Suprapubic skin (tissue), 4 donors: Measurements from ENCODE around the gene PMFBP1. TPM values are rescaled to one million over a fixed set of nuclear protein-coding genes. Genes with fewer than 3 reads are reported as not detected.

Experiments
- DNase-seq, 2 donors: peaks; one replicate each; pipeline ENCODE4 v3.0.0-alpha.2; 2019; ENCODE audit warnings: low spot score in 2 of 2
- H3K27ac ChIP-seq: fragments of 200-600 bp; sonication (generic); one replicate; pipeline ENCODE4 v1.5.1; 2019
- H3K27me3 ChIP-seq: fragments of 200-600 bp; sonication (generic); one replicate; pipeline ENCODE4 v1.5.1; 2019
- H3K36me3 ChIP-seq: fragments of 200-600 bp; sonication (generic); one replicate; pipeline ENCODE4 v1.5.1; 2019
- H3K4me1 ChIP-seq: fragments of 200-600 bp; sonication (generic); one replicate; pipeline ENCODE4 v1.5.1; 2019
- H3K4me3 ChIP-seq: fragments of 200-600 bp; sonication (generic); one replicate; pipeline ENCODE4 v1.5.1; 2019; ENCODE audit warnings: mild to moderate bottlenecking
- H3K9me3 ChIP-seq: fragments of 200-600 bp; sonication (generic); one replicate; pipeline ENCODE4 v1.5.1; 2019
- CTCF ChIP-seq, 2 donors: fragments of 200-600 bp in 1 of 2; fragments of 450-650 bp in 1 of 2; sonication (generic) in 1 of 2; IDR thresholded peaks; one replicate each; pipeline ENCODE4 v1.5.1; 2016 to 2019; ENCODE audit warnings: antibody characterized with exemption in 2 of 2, mild to moderate bottlenecking in 1 of 2, moderate library complexity in 1 of 2
- EP300 ChIP-seq: sonication (generic); formaldehyde crosslinking; IDR thresholded peaks from one replicate; pipeline ENCODE4 v1.6.1; 2017; ENCODE audit warnings: antibody characterized with exemption
- POLR2A ChIP-seq, 2 donors: fragments of 450-650 bp; IDR thresholded peaks; one replicate each; pipeline ENCODE4 v1.6.1; 2017; ENCODE audit warnings: antibody characterized with exemption in 2 of 2, mild to moderate bottlenecking in 2 of 2, moderate library complexity in 2 of 2
- POLR2AphosphoS5 ChIP-seq, 3 donors: sonication (generic); formaldehyde crosslinking; IDR thresholded peaks; one replicate each; pipeline ENCODE4 v1.6.1; 2017; ENCODE audit warnings: antibody characterized with exemption in 3 of 3
- WGBS: methylation state at CpG from one replicate; pipeline ENCODE4 v1.1.5; 2018; 5-methylcytosine and 5-hydroxymethylcytosine counted together
- total RNA-seq, 4 donors: library from RNA; depleted of rRNA; stranded (reverse); fragments of >200 nt; gene quantifications; one replicate each; pipeline ENCODE4 v1.1.0, GENCODE V29; 2016

PMFBP1 gene
- total RNA-seq, 4 donors from 2014 or later: 0.76 to 9.3 (median 2.0) TPM

GRCh38 chr16:72166151-72166550 lies 5.8 kb downstream of the PMFBP1 start:
- Histone ChIP-seq H3K27me3 (no peaks in the 10 kb centered on the region), H3K4me3 (no peak overlapping the region), H3K4me1 (no peaks in the 10 kb centered on the region), H3K9me3 (no peaks in the 10 kb centered on the region), H3K27ac (no peak overlapping the region), H3K36me3 (no peaks in the 10 kb centered on the region)
- TF ChIP-seq EP300: no peak
- no peak for TF ChIP-seq POLR2A (IDR thresholded peaks at IDR 0.05)
- TF ChIP-seq CTCF (IDR thresholded peaks at IDR 0.05): no peak
- TF ChIP-seq POLR2AphosphoS5 (IDR thresholded peaks at IDR 0.05): no peak
- DNase-seq: no peak
- WGBS: 78% methylated on average over 2 of the region's 2 CpGs

GRCh38 chr16:72164691-72165090 lies 7.3 kb downstream of the PMFBP1 start:
- DNase-seq: no peak
- H3K4me1 ChIP-seq: no peaks in the 10 kb centered on the region
- TF ChIP-seq CTCF (IDR thresholded peaks at IDR 0.05): no peak
- TF ChIP-seq POLR2AphosphoS5 (IDR thresholded peaks at IDR 0.05): no peak
- TF ChIP-seq EP300: no peak
- TF ChIP-seq POLR2A (IDR thresholded peaks at IDR 0.05): no peak
- WGBS: 66% methylated on average over 5 of the region's 5 CpGs
- H3K27me3 ChIP-seq: no peaks in the 10 kb centered on the region
- H3K27ac ChIP-seq: no peak overlapping the region
- H3K36me3 ChIP-seq: no peaks in the 10 kb centered on the region
- no peaks in the 10 kb centered on the region for H3K9me3 ChIP-seq
- H3K4me3 ChIP-seq: no peak overlapping the region

GRCh38 chr16:72162105-72162692 lies 9.8 kb downstream of the PMFBP1 start:
- Histone ChIP-seq H3K4me1 (no peaks in the 10 kb centered on the region), H3K9me3 (no peaks in the 10 kb centered on the region), H3K36me3 (no peaks in the 10 kb centered on the region), H3K27me3 (no peaks in the 10 kb centered on the region), H3K27ac (no peak overlapping the region), H3K4me3 (no peak overlapping the region)
- 82% methylated on average over 6 of the region's 6 CpGs for WGBS
- TF ChIP-seq POLR2A (IDR thresholded peaks at IDR 0.05): no peak
- no peak for TF ChIP-seq EP300
- no peak for TF ChIP-seq POLR2AphosphoS5 (IDR thresholded peaks at IDR 0.05)
- no peak for TF ChIP-seq CTCF (IDR thresholded peaks at IDR 0.05)
- DNase-seq: no peak

GRCh38 chr16:72159801-72160200 lies 12.2 kb downstream of the PMFBP1 start:
- Histone ChIP-seq H3K36me3 (no peaks in the 10 kb centered on the region), H3K27ac (no peak overlapping the region), H3K27me3 (no peaks in the 10 kb centered on the region), H3K4me1 (no peaks in the 10 kb centered on the region), H3K9me3 (no peaks in the 10 kb centered on the region), H3K4me3 (no peak overlapping the region)
- no peak for DNase-seq
- WGBS: 46% methylated on average over 2 of the region's 2 CpGs
- no peak for TF ChIP-seq CTCF (IDR thresholded peaks at IDR 0.05)
- no peak for TF ChIP-seq POLR2A (IDR thresholded peaks at IDR 0.05)
- TF ChIP-seq EP300: no peak
- TF ChIP-seq POLR2AphosphoS5 (IDR thresholded peaks at IDR 0.05): no peak

- TF ChIP-seq CTCF (IDR thresholded peaks at IDR 0.05) (no peak), POLR2A (IDR thresholded peaks at IDR 0.05) (no peak)
- 36% methylated on average over 2 of the region's 2 CpGs for WGBS
- H3K9me3 ChIP-seq: no peaks in the 10 kb centered on the region
Measured at GRCh38 chr16:72159386-72159785, 12.6 kb downstream of the PMFBP1 start.

More at GRCh38 chr16:72159386-72159785, 12.6 kb downstream of the PMFBP1 start:
- Histone ChIP-seq H3K4me3 (no peak overlapping the region), H3K4me1 (no peaks in the 10 kb centered on the region), H3K27ac (no peak overlapping the region), H3K27me3 (no peaks in the 10 kb centered on the region), H3K36me3 (no peaks in the 10 kb centered on the region)
- DNase-seq: no peak
